Measurements from ENCODE around the gene MTA2.
A peak's percentile ranks its signal among the peaks of the same experiment; 100 is the strongest.
"Not testable (repeated sequence)": the region's sequence is repeated elsewhere in the genome, so short reads cannot be mapped to it uniquely, and the experiment has no call there.

Gene MTA2

GRCh38 chr11:62601372-62602140 is at the start of gene MTA2:
Gene MTA2, minus strand, starts transcription at chr11:62601865. Its CDS starts 415 bp downstream, at chr11:62601450.
- DNase-seq (ENCODE audit: low read depth), result peak; percentile 98

- not testable (repeated sequence) for DNase-seq (ENCODE audit: low read depth)
Measured at GRCh38 chr11:62650283-62650682, 48.6 kb upstream of the MTA2 start.

GRCh38 chr11:62649486-62649885 is 47.8 kb upstream of the MTA2 start:
- DNase-seq (ENCODE audit: low read depth), result no peak

GRCh38 chr11:62648967-62649364 is 47.3 kb upstream of the MTA2 start:
- DNase-seq (ENCODE audit: low read depth), result no peak

GRCh38 chr11:62648185-62648966 is 46.7 kb upstream of the MTA2 start:
- no peak for DNase-seq (ENCODE audit: low read depth)

- DNase-seq (ENCODE audit: low read depth), result no peak
Measured at GRCh38 chr11:62647609-62648005, 45.9 kb upstream of the MTA2 start.

GRCh38 chr11:62646825-62647608 is 45.4 kb upstream of the MTA2 start:
- DNase-seq (ENCODE audit: low read depth), result no peak

GRCh38 chr11:62645946-62646824 is 44.5 kb upstream of the MTA2 start, which contains the start of gene GANAB:
Gene GANAB, minus strand, starts transcription at chr11:62646613. Its CDS starts 14 bp downstream, at chr11:62646599.
- peak; percentile 100 for DNase-seq (ENCODE audit: low read depth)

- DNase-seq (ENCODE audit: low read depth), result no peak
Measured at GRCh38 chr11:62645671-62645945, 43.9 kb upstream of the MTA2 start.

- DNase-seq (ENCODE audit: low read depth), result no peak
Measured at GRCh38 chr11:62644220-62644619, 42.6 kb upstream of the MTA2 start.

- no peak for DNase-seq (ENCODE audit: low read depth)
Measured at GRCh38 chr11:62632492-62632891, 30.8 kb upstream of the MTA2 start.

- DNase-seq (ENCODE audit: low read depth), result no peak
Measured at GRCh38 chr11:62627713-62628112, 26.0 kb upstream of the MTA2 start.

- no peak for DNase-seq (ENCODE audit: low read depth)
Measured at GRCh38 chr11:62622476-62623089, 20.9 kb upstream of the MTA2 start.

- peak; percentile 90 for DNase-seq (ENCODE audit: low read depth)
Measured at GRCh38 chr11:62621567-62622470, 20.2 kb upstream of the MTA2 start, which contains the start of gene B3GAT3. Gene B3GAT3, minus strand, starts transcription at chr11:62621986. Its CDS starts 39 bp downstream, at chr11:62621947.

- no peak for DNase-seq (ENCODE audit: low read depth)
Measured at GRCh38 chr11:62621027-62621566, 19.4 kb upstream of the MTA2 start.

GRCh38 chr11:62616957-62617356 is 15.3 kb upstream of the MTA2 start:
- not testable (repeated sequence) for DNase-seq (ENCODE audit: low read depth)

GRCh38 chr11:62615521-62615920 is 13.9 kb upstream of the MTA2 start:
- DNase-seq (ENCODE audit: low read depth), result no peak

- no peak for DNase-seq (ENCODE audit: low read depth)
Measured at GRCh38 chr11:62614275-62614674, 12.6 kb upstream of the MTA2 start.

- no peak for DNase-seq (ENCODE audit: low read depth)
Measured at GRCh38 chr11:62613291-62613778, 11.7 kb upstream of the MTA2 start.

Data from activated T-cell treated with anti-CD3 and anti-CD28 coated beads for 1 hour (primary cell).